GM12873 (cell line): ENCODE results near the gene FBXO10.

Experiments used
- TF ChIP-seq, protein P1 (sequence below): IDR thresholded peaks from 2 replicates; pipeline ENCODE4 v1.5.1; 2012; ENCODE audit warnings: low read depth, mild to moderate bottlenecking, moderate library complexity, low read length, control low read depth; ENCODE audit not compliant: insufficient read depth; ENCODE audit errors: missing control alignments

FBXO10 gene

DNA sequence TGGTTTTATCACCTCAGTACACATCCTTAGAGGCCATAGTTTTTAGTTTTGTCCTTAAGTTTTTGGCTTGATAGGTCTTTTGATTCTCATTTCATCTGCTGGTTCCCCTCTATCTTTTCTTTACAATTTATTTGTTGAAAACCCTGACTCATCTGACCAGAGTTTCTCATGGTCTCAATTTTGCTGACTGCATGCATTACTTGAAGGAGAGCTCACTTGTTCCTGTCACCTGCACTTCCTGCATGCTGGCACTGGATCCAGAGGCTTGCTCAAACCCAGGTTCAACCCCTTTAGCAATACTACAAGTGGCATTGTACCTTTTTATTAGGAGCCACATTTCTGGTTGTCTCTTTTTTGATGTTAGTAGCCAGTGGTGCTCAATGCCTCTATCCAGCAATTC is 26.7 kb downstream of the FBXO10 start:
- TF ChIP-seq, protein P1, sequence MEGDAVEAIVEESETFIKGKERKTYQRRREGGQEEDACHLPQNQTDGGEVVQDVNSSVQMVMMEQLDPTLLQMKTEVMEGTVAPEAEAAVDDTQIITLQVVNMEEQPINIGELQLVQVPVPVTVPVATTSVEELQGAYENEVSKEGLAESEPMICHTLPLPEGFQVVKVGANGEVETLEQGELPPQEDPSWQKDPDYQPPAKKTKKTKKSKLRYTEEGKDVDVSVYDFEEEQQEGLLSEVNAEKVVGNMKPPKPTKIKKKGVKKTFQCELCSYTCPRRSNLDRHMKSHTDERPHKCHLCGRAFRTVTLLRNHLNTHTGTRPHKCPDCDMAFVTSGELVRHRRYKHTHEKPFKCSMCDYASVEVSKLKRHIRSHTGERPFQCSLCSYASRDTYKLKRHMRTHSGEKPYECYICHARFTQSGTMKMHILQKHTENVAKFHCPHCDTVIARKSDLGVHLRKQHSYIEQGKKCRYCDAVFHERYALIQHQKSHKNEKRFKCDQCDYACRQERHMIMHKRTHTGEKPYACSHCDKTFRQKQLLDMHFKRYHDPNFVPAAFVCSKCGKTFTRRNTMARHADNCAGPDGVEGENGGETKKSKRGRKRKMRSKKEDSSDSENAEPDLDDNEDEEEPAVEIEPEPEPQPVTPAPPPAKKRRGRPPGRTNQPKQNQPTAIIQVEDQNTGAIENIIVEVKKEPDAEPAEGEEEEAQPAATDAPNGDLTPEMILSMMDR = no peak

DNA sequence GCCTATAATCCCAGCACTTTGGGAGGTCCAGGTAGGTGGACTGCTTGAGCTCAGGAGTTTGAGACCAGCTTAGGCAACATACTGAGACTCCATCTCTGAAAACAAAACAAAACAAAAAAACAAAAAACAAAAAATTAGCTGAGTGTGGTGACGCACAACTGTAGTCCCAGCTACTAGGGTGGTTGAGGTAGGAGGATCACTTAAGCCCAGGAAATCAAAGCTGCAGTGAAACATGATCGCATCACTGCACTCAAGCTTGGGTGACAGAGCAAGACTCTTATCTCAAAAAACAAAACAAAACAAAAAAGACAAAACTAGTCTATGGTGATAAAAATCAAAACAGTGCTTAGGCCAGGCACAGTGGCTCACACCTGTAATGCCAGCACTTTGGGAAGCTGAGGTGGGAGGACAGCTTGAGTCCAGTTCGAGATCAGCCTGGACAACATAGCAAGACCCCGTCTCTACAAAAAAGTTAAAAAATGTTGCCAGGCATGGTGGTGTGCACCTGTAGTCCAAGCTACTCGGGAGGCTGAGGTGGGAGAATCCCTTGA is 28.8 kb downstream of the FBXO10 start:
- TF ChIP-seq, protein P1 = no peak

GRCh38 chr9:37543468-37543867 is 32.7 kb downstream of the FBXO10 start:
- TF ChIP-seq, protein P1 = no peak

DNA sequence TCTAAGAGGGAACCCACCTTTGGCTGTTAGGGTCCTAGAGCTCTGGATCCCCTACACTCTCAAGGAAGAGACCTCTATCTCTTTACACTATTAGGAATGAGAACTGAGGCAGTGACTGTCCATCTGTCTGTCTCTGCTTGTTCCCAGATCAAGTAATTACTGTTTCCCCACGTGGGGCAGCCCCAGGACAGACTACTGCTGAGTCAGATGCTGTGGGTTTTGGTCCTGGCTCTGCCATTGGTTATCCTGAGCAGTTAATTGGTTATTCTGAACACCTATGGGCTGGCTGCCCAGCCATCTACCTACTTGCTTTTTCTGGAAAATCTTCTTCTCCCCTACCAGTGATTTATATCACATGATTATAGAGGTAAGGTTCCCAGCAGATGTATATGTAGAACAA is 33.3 kb downstream of the FBXO10 start:
- TF ChIP-seq, protein P1 = no peak

- TF ChIP-seq, protein P1 = no peak
Measured at GRCh38 chr9:37542488-37542887, 33.7 kb downstream of the FBXO10 start.

GRCh38 chr9:37541465-37541864 is 34.7 kb downstream of the FBXO10 start:
- TF ChIP-seq, protein P1 = no peak

GRCh38 chr9:37540634-37541033 is 35.5 kb downstream of the FBXO10 start:
- TF ChIP-seq, protein P1 = no peak
